Transverse colon (tissue), 4 donors: ENCODE results near the gene COL24A1. TPM values are rescaled to one million over a fixed set of nuclear protein-coding genes. Genes with fewer than 3 reads are reported as not detected.

Source experiments
- DNase-seq: peaks from one replicate; pipeline ENCODE4 v3.0.0-alpha.2; 2019
- H3K27ac ChIP-seq, 4 donors: fragments of 200-600 bp; sonication (generic); 2 replicates each; pipeline ENCODE4 v1.5.1; 2016 to 2018; ENCODE audit warnings: inconsistent platforms in 4 of 4
- H3K27me3 ChIP-seq: fragments of 200-600 bp; sonication (generic); 2 replicates; pipeline ENCODE4 v1.5.1; 2017; ENCODE audit warnings: inconsistent platforms
- H3K36me3 ChIP-seq, 4 donors: fragments of 200-600 bp; sonication (generic); 2 replicates each; pipeline ENCODE4 v1.5.1; 2017 to 2019; ENCODE audit warnings: inconsistent platforms in 4 of 4
- H3K4me1 ChIP-seq, 4 donors: fragments of 200-600 bp; sonication (generic); 2 replicates each; pipeline ENCODE4 v1.5.1; 2017 to 2020; ENCODE audit warnings: inconsistent platforms in 4 of 4
- H3K4me3 ChIP-seq, 4 donors: fragments of 200-600 bp; sonication (generic); 1 replicate in 1 of 4; 2 replicates in 3 of 4; pipeline versions ENCODE4 v1.5.1 to v1.6.1; 2017 to 2019; ENCODE audit warnings: inconsistent platforms in 4 of 4
- H3K9me3 ChIP-seq, 2 donors: fragments of 200-600 bp; sonication (generic); 2 replicates each; pipeline ENCODE4 v1.5.1; 2017 to 2019; ENCODE audit warnings: inconsistent platforms in 2 of 2
- CTCF ChIP-seq, 5 experiments: fragments of 200-600 bp in 3 of 5; fragments of 450-650 bp in 2 of 5; sonication (generic) in 3 of 5; IDR thresholded peaks; 1 replicate in 2 of 5; 2 replicates in 3 of 5; pipeline ENCODE4 v1.5.1; 2016 to 2017; ENCODE audit warnings: antibody characterized with exemption in 5 of 5, inconsistent platforms in 3 of 5, mild to moderate bottlenecking in 2 of 5, moderate library complexity in 1 of 5
- EP300 ChIP-seq: sonication (generic); formaldehyde crosslinking; IDR thresholded peaks from one replicate; pipeline ENCODE4 v1.6.1; 2017; ENCODE audit warnings: antibody characterized with exemption, low read depth
- POLR2A ChIP-seq: fragments of 450-650 bp; IDR thresholded peaks from one replicate; pipeline ENCODE4 v1.6.1; 2016; ENCODE audit warnings: antibody characterized with exemption, mild to moderate bottlenecking, moderate library complexity
- POLR2AphosphoS5 ChIP-seq, 3 donors: sonication (generic); formaldehyde crosslinking; IDR thresholded peaks; one replicate each; pipeline ENCODE4 v1.6.1; 2016; ENCODE audit warnings: antibody characterized with exemption in 3 of 3
- WGBS, 2 donors: methylation state at CpG; one replicate each; pipeline ENCODE4 v1.1.5; 2018; ENCODE audit warnings: low coverage in 1 of 2; 5-methylcytosine and 5-hydroxymethylcytosine counted together
- in situ Hi-C, 4 donors: fragments of 200-750 bp; cut with MboI; loops; one replicate each; pipeline versions ENCODE4 v1.15.0 to v1.15.1; 2017; ENCODE audit warnings: low sequenced_read_pairs in 3 of 4, low pct_ligation_motif_present in 1 of 4, low pct_unique_long_range_greater_than_20kb in 1 of 4
- intact Hi-C: fragments of 100-400 bp; cut with DNase I; formaldehyde crosslinking; loops from one replicate; pipeline ENCODE4 v1.15.1; 2023; ENCODE audit warnings: low total_unique reads
- total RNA-seq, 4 donors: library from RNA; depleted of rRNA; stranded (reverse); fragments of >200 nt; gene quantifications; one replicate each; pipeline ENCODE4 v1.1.0, GENCODE V29; 2016

The COL24A1 gene
- total RNA-seq, 4 donors from 2014 or later = 0.68 to 1.2 (median 0.93) TPM

- no peak for TF ChIP-seq EP300
- no peaks in the 10 kb centered on the region for H3K9me3 ChIP-seq
- in situ Hi-C loops = no loop called here
- intact Hi-C loops = no loop called here
- H3K4me1 ChIP-seq = no peaks in the 10 kb centered on the region
- no peak overlapping the region for H3K27ac ChIP-seq
- DNase-seq = no peak
- H3K4me3 ChIP-seq = no peak overlapping the region
- H3K36me3 ChIP-seq = no peaks in the 10 kb centered on the region
- no peaks in the 10 kb centered on the region for H3K27me3 ChIP-seq
- 26 to 28% methylated on average over 5 of the region's 5 CpGs for WGBS, 2 donors
These were observed 19.2 kb upstream of the COL24A1 start for GRCh38 chr1:86175756-86176155.

- H3K4me1 ChIP-seq = no peaks in the 10 kb centered on the region
- H3K27me3 ChIP-seq = no peaks in the 10 kb centered on the region
- WGBS, 2 donors = 14 to 27% methylated on average over 1 of the region's 1 CpG
- no peaks in the 10 kb centered on the region for H3K36me3 ChIP-seq
- no peak overlapping the region for H3K4me3 ChIP-seq
- H3K9me3 ChIP-seq = no peaks in the 10 kb centered on the region
- no peak overlapping the region for H3K27ac ChIP-seq
- DNase-seq = no peak
- intact Hi-C loops (no loop called here), in situ Hi-C loops (loop anchor here in 1 of 4 donors (25.0 kb wide), 1 partner anchor 857 kb away; no protein-coding TSS in a partner anchor)
- TF ChIP-seq POLR2A = no peak
These were observed 13.1 kb upstream of the COL24A1 start for GRCh38 chr1:86169625-86170024.

GRCh38 chr1:86159800-86160199, 3.2 kb upstream of the COL24A1 start:
- peaks cover 35% of the 10 kb centered on the region for H3K27me3 ChIP-seq
- in situ Hi-C loops (loop anchor here in 1 of 4 donors (25.0 kb wide), 1 partner anchor 847 kb away; no protein-coding TSS in a partner anchor), intact Hi-C loops (no loop called here)

GRCh38 chr1:86155807-86156565, 586 bp downstream of the COL24A1 start:
- in situ Hi-C loops (loop anchor here in 1 of 4 donors (25.0 kb wide), 1 partner anchor 844 kb away; no protein-coding TSS in a partner anchor), intact Hi-C loops (no loop called here)
- WGBS, 2 donors = 0 to 2% methylated on average over 7 to 40 of the region's 40 CpGs
- H3K36me3 ChIP-seq = no peaks in the 10 kb centered on the region
- peaks cover 44% of the 10 kb centered on the region for H3K27me3 ChIP-seq
- TF ChIP-seq EP300 (no peak), POLR2A (no peak), POLR2AphosphoS5 (IDR thresholded peaks at IDR 0.05) (no peak), CTCF (IDR thresholded peaks at IDR 0.05) (no peak)
- peak; percentile 18 for DNase-seq
- no peaks in the 10 kb centered on the region for H3K9me3 ChIP-seq
- H3K27ac ChIP-seq = peak overlapping the region; percentile 34 to 71 (median 53)
- peak overlapping the region in 3 of 4 donors; percentile 27 to 50 (median 30) for H3K4me3 ChIP-seq
- H3K4me1 ChIP-seq = peaks cover 3 to 26% (median 14%) of the 10 kb centered on the region in 4 donors

More at GRCh38 chr1:86159800-86160199, 3.2 kb upstream of the COL24A1 start:
- Histone ChIP-seq H3K36me3 (no peaks in the 10 kb centered on the region), H3K4me3 (no peak overlapping the region), H3K9me3 (no peaks in the 10 kb centered on the region), H3K4me1 (peaks cover 3 to 21% (median 13%) of the 10 kb centered on the region in 4 donors), H3K27ac (no peak overlapping the region)
- TF ChIP-seq POLR2AphosphoS5 (IDR thresholded peaks at IDR 0.05) (no peak), CTCF (IDR thresholded peaks at IDR 0.05) (no peak), POLR2A (no peak), EP300 (no peak)
- no peak for DNase-seq
- 87 to 96% methylated on average over 3 of the region's 3 CpGs for WGBS, 2 donors

- TF ChIP-seq CTCF (IDR thresholded peaks at IDR 0.05) = no peak
- TF ChIP-seq EP300 = no peak
- no peak for TF ChIP-seq POLR2A
- TF ChIP-seq POLR2AphosphoS5 (IDR thresholded peaks at IDR 0.05) = no peak
- no peak for DNase-seq
- Histone ChIP-seq H3K27me3 (peaks cover 44% of the 10 kb centered on the region), H3K4me1 (peaks cover 3 to 26% (median 14%) of the 10 kb centered on the region in 4 donors), H3K27ac (peak overlapping the region; percentile 34 to 71 (median 53)), H3K4me3 (peak overlapping the region in 3 of 4 donors; percentile 27 to 50 (median 30)), H3K9me3 (no peaks in the 10 kb centered on the region), H3K36me3 (no peaks in the 10 kb centered on the region)
- WGBS, 2 donors = 16% methylated on average over 41 of the region's 43 CpGs; no CpG with 5 or more reads in 1 of the 2 donors
- intact Hi-C loops (no loop called here), in situ Hi-C loops (loop anchor here in 1 of 4 donors (25.0 kb wide), 1 partner anchor 843 kb away; no protein-coding TSS in a partner anchor)
These were observed 1.3 kb downstream of the COL24A1 start for GRCh38 chr1:86155051-86155806.
